HepG2 (cell line): ENCODE data around the gene NPB. TPM values are rescaled to one million over a fixed set of nuclear protein-coding genes. Genes with fewer than 3 reads are reported as not detected.

Experiments used
- CBFB ChIP-seq: sonication (generic); formaldehyde crosslinking; IDR thresholded peaks from 2 replicates; pipeline ENCODE4 v1.4.0; 2020; ENCODE audit warnings: missing genetic modification reagents
- CREM ChIP-seq, 2 experiments: sonication (generic) in 1 of 2; formaldehyde crosslinking in 1 of 2; IDR thresholded peaks; 2 replicates each; pipeline versions ENCODE4 v1.4.0 to v1.6.1; 2016 to 2020; ENCODE audit warnings: antibody characterized with exemption in 1 of 2, mild to moderate bottlenecking in 1 of 2, missing genetic modification reagents in 1 of 2
- EP300 ChIP-seq, 3 experiments: sonication (generic) in 1 of 3; formaldehyde crosslinking in 1 of 3; IDR thresholded peaks; 2 replicates each; pipeline versions ENCODE4 v1.5.1 to v1.6.1; 2011 to 2020; ENCODE audit warnings: low read depth in 2 of 3, low read length in 2 of 3, borderline replicate concordance in 1 of 3, improper control_type of control experiment in 1 of 3, mild to moderate bottlenecking in 1 of 3, missing genetic modification reagents in 1 of 3, moderate library complexity in 1 of 3
- MTA1 ChIP-seq: sonication (generic); formaldehyde crosslinking; IDR thresholded peaks from 2 replicates; pipeline ENCODE4 v1.4.0; 2020; ENCODE audit warnings: missing genetic modification reagents, mild to moderate bottlenecking, borderline replicate concordance
- PCBP1 ChIP-seq: fragments of 200-400 bp; formaldehyde crosslinking; IDR thresholded peaks from 2 replicates; pipeline ENCODE4 v1.6.1; 2017; ENCODE audit warnings: mild to moderate bottlenecking, low read depth, low read length, borderline replicate concordance
- PPARG ChIP-seq: conservative IDR thresholded peaks from 2 replicates; pipeline ENCODE4 v1.6.1; 2016; ENCODE audit warnings: missing biosample characterization, missing genetic modification reagents
- YY1 ChIP-seq: IDR thresholded peaks from 2 replicates; pipeline ENCODE4 v1.6.1; 2011; ENCODE audit warnings: low read length, low read depth, moderate library complexity, mild to moderate bottlenecking; ENCODE audit not compliant: insufficient read depth, insufficient replicate concordance
- ZBTB33 ChIP-seq: sonication (generic); formaldehyde crosslinking; IDR thresholded peaks from 2 replicates; pipeline ENCODE4 v1.4.0; 2020; ENCODE audit warnings: missing genetic modification reagents
- ZNF17 ChIP-seq: sonication (generic); formaldehyde crosslinking; IDR thresholded peaks from 2 replicates; pipeline ENCODE4 v1.5.0; 2020; ENCODE audit warnings: mild to moderate bottlenecking, missing genetic modification reagents
- ZNF224 ChIP-seq: sonication (generic); formaldehyde crosslinking; IDR thresholded peaks from 2 replicates; pipeline ENCODE4 v1.5.0; 2020; ENCODE audit warnings: mild to moderate bottlenecking, missing genetic modification reagents
- ZNF234 ChIP-seq: sonication (generic); formaldehyde crosslinking; conservative IDR thresholded peaks from 2 replicates; pipeline ENCODE4 v1.5.1; 2020; ENCODE audit warnings: mild to moderate bottlenecking, missing genetic modification reagents
- ZNF468 ChIP-seq: sonication (generic); formaldehyde crosslinking; IDR thresholded peaks from 2 replicates; pipeline ENCODE4 v1.8.0; 2022; ENCODE audit warnings: mild to moderate bottlenecking, moderate library complexity, missing genetic modification reagents
- ZNF687 ChIP-seq: sonication (generic); formaldehyde crosslinking; IDR thresholded peaks from 2 replicates; pipeline ENCODE4 v1.5.1; 2020; ENCODE audit warnings: mild to moderate bottlenecking, missing genetic modification reagents, moderate library complexity
- ZNF776 ChIP-seq: sonication (generic); formaldehyde crosslinking; IDR thresholded peaks from 2 replicates; pipeline ENCODE4 v1.4.0; 2020; ENCODE audit warnings: mild to moderate bottlenecking, missing genetic modification reagents
- ZXDC ChIP-seq: sonication (generic); formaldehyde crosslinking; IDR thresholded peaks from 2 replicates; pipeline ENCODE4 v1.5.0; 2020; ENCODE audit warnings: mild to moderate bottlenecking, missing genetic modification reagents
- polyA plus RNA-seq, 8 experiments: library from polyadenylated mRNA; depleted of rRNA in 3 of 8; stranded (reverse) in 7 of 8; unstranded in 1 of 8; fragments of >200 nt; fragmentation: Illumina TruSeq in 4 of 8; extraction: Trizol in 4 of 8; gene quantifications; 2 replicates each; pipeline versions ENCODE4 v1.2.1 to v1.2.3, GENCODE V29; 2011 to 2016; ENCODE audit warnings: low read depth in 4 of 8, missing spikeins in 1 of 8, mixed read lengths in 1 of 8; ENCODE audit not compliant: insufficient read depth in 1 of 8
- total RNA-seq, 5 experiments: library from RNA; depleted of rRNA; stranded (reverse); fragments of >200 nt; fragmentation: Illumina TruSeq; extraction: Trizol; gene quantifications; 2 replicates each; pipeline ENCODE4 v1.2.3, GENCODE V29; 2016; ENCODE audit warnings: low read depth in 1 of 5
- TF ChIP-seq, protein P1 (sequence below): sonication (generic); formaldehyde crosslinking; IDR thresholded peaks from 2 replicates; pipeline ENCODE4 v1.4.0; 2020; ENCODE audit warnings: missing genetic modification reagents

NPB gene
- total and polyA plus RNA-seq, 2 of the 13 experiments (the other 11 are each of a cell fraction or from before 2014, with no cell fraction given), result 0.11 to 0.93 TPM

DNA sequence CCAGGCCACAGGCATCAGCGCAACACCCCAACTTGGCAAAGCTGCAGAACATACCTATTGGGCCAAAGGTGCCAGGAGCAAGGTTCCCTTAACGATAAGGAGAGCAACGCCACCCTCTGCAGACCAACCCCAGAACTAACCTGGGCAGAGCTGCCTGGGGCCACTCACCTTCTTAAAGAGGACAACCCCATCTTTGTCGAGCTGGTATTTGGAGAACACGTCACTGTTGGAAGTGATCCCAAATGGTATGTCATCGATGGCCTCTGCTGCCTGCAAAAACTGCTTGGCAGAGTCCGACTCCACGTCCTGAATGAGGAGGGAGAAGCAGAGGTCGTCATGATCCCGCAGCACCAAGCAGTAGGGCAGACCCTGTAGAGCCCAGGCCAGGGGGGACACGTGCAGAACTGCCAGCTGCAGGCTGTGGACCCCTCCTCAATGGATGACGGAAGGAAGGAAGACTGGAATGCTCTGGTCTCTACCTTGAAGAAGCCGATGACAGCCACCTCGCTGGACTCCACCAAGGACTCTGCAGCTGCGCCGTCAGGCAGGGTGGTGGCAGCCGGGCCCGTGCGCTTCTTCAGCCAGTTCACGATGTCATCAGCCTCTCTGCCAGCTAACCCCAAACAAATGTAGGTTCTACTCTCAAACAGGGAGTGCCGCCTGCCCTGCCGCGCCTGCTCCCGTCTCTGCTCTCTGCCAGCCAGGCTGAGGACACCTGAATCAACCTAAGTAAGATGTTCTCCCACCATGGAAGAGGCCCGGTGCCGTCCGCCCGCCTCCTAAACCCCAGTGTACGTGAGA is 46.9 kb upstream of the NPB start (continued):
- no peak for TF ChIP-seq ZNF687
- no peak for TF ChIP-seq ZBTB33 (CRISPR knock-in tag)
- TF ChIP-seq, protein P1, sequence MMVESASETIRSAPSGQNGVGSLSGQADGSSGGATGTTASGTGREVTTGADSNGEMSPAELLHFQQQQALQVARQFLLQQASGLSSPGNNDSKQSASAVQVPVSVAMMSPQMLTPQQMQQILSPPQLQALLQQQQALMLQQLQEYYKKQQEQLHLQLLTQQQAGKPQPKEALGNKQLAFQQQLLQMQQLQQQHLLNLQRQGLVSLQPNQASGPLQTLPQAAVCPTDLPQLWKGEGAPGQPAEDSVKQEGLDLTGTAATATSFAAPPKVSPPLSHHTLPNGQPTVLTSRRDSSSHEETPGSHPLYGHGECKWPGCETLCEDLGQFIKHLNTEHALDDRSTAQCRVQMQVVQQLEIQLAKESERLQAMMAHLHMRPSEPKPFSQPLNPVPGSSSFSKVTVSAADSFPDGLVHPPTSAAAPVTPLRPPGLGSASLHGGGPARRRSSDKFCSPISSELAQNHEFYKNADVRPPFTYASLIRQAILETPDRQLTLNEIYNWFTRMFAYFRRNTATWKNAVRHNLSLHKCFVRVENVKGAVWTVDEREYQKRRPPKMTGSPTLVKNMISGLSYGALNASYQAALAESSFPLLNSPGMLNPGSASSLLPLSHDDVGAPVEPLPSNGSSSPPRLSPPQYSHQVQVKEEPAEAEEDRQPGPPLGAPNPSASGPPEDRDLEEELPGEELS, result no peak
- TF ChIP-seq ZNF224 (CRISPR knock-in tag), result no peak
- TF ChIP-seq YY1, result no peak
- peak; percentile 67 for TF ChIP-seq PPARG (CRISPR knock-in tag)
- no peak for TF ChIP-seq ZNF17
- TF ChIP-seq EP300 (IDR thresholded peaks at IDR 0.05; ENCODE audit: low read depth in 2 of 2, low read length in 2 of 2), result no peak
- no peak for TF ChIP-seq EP300 (CRISPR knock-in tag; IDR thresholded peaks at IDR 0.05; ENCODE audit: borderline replicate concordance)
- TF ChIP-seq CBFB (CRISPR knock-in tag), result no peak
- no peak for TF ChIP-seq ZNF468
- no peak for TF ChIP-seq CREM (IDR thresholded peaks at IDR 0.05)
- no peak for TF ChIP-seq CREM (CRISPR knock-in tag; IDR thresholded peaks at IDR 0.05)
- TF ChIP-seq PCBP1, result no peak
- no peak for TF ChIP-seq ZXDC
- no peak for TF ChIP-seq ZNF234 (CRISPR knock-in tag)
- TF ChIP-seq ZNF776, result no peak
- no peak for TF ChIP-seq MTA1 (CRISPR knock-in tag)
- TF ChIP-seq, all 625 proteins: peak for 17
